OCI-LY7 (cell line): ENCODE results near the gene TAF1B. TPM values are rescaled to one million over a fixed set of nuclear protein-coding genes. Genes with fewer than 3 reads are reported as not detected.

Source experiments
- BruUV-seq: library from RNA; stranded (reverse); fragments of 400-500 nt; replicated peaks from 2 replicates; lab custom pipeline; 2021; lab: Mats Ljungman, UMichigan
- CTCF ChIA-PET: fragments of 300-600 bp; sonication (Branson Sonifier 250); formaldehyde crosslinking; loops from one replicate; lab custom pipeline; 2022; ENCODE audit warnings: antibody characterized with exemption; ENCODE audit not compliant: unreplicated experiment; lab: Charles Lee
- POLR2A ChIA-PET: fragments of 300-600 bp; sonication (Branson Sonifier 250); formaldehyde crosslinking; loops from one replicate; lab custom pipeline; 2022; ENCODE audit warnings: antibody characterized with exemption; lab: Charles Lee
- DNase-seq: peaks from one replicate; pipeline ENCODE4 v3.0.0-alpha.2; 2015; ENCODE audit warnings: low spot score
- H2AFZ ChIP-seq: fragments of 200-600 bp; sonication (generic), shearing (Covaris generic); 2 replicates; pipeline ENCODE4 v1.6.1; 2014; ENCODE audit warnings: mild to moderate bottlenecking, antibody characterized with exemption, low read length, moderate library complexity
- H3K27ac ChIP-seq: fragments of 200-600 bp; sonication (generic); 2 replicates; pipeline ENCODE4 v1.5.1; 2014; ENCODE audit warnings: mixed run types, low read depth, mild to moderate bottlenecking, moderate library complexity, low read length, inconsistent platforms; ENCODE audit not compliant: poor library complexity, severe bottlenecking
- H3K36me3 ChIP-seq: fragments of 200-600 bp; sonication (generic); 2 replicates; pipeline ENCODE4 v1.6.1; 2014; ENCODE audit warnings: mild to moderate bottlenecking, antibody characterized with exemption, low read length, moderate library complexity, mixed read lengths; ENCODE audit not compliant: insufficient read depth
- H3K4me1 ChIP-seq: fragments of 200-600 bp; sonication (generic); 2 replicates; pipeline ENCODE4 v1.5.1; 2014; ENCODE audit warnings: mild to moderate bottlenecking, low read length; ENCODE audit not compliant: insufficient read depth, poor library complexity, severe bottlenecking
- H3K4me2 ChIP-seq: fragments of 200-600 bp; sonication (generic); 2 replicates; pipeline ENCODE4 v1.6.1; 2014; ENCODE audit warnings: mild to moderate bottlenecking, low read length
- H3K4me3 ChIP-seq: fragments of 200-600 bp; sonication (generic); 2 replicates; pipeline ENCODE4 v1.5.1; 2014; ENCODE audit warnings: mild to moderate bottlenecking, low read depth, low read length; ENCODE audit not compliant: poor library complexity, severe bottlenecking
- H3K79me2 ChIP-seq: fragments of 200-600 bp; sonication (generic); 2 replicates; pipeline ENCODE4 v1.6.1; 2016; ENCODE audit warnings: low read depth, mild to moderate bottlenecking, low read length, moderate library complexity, mixed read lengths; ENCODE audit not compliant: insufficient read depth
- H3K9me2 ChIP-seq: fragments of 200-600 bp; sonication (generic); 2 replicates; pipeline ENCODE4 v1.6.1; 2016; ENCODE audit warnings: mild to moderate bottlenecking, low read length, mixed read lengths; ENCODE audit not compliant: insufficient read depth
- H3K9me3 ChIP-seq: fragments of 200-600 bp; sonication (generic); 2 replicates; pipeline ENCODE4 v1.6.1; 2014; ENCODE audit warnings: mild to moderate bottlenecking, mixed run types, low read length, mixed read lengths
- H4K20me1 ChIP-seq: fragments of 200-600 bp; sonication (generic); 2 replicates; pipeline ENCODE4 v1.6.1; 2014; ENCODE audit warnings: mild to moderate bottlenecking, antibody characterized with exemption, low read length, moderate library complexity, mixed read lengths; ENCODE audit not compliant: insufficient read depth
- EZH2phosphoT487 ChIP-seq: fragments of 200-600 bp; sonication (generic); IDR thresholded peaks from 2 replicates; pipeline ENCODE4 v1.6.1; 2018; ENCODE audit warnings: low read depth, borderline replicate concordance, mild to moderate bottlenecking, mixed run types, antibody characterized with exemption, low read length, moderate library complexity, mixed read lengths
- intact Hi-C: fragments of 100-400 bp; cut with micrococcal nuclease; formaldehyde crosslinking; loops from one replicate; pipeline ENCODE4 v1.10.0; 2022; ENCODE audit not compliant: unreplicated experiment
- total RNA-seq, 2 experiments: library from RNA; depleted of rRNA in 1 of 2; stranded (reverse); fragments of >200 nt in 1 of 2; shearing (Covaris generic) in 1 of 2; gene quantifications; 2 replicates each; pipeline ENCODE4 v1.2.3, GENCODE V29; 2014 to 2022
- TF ChIP-seq, protein P1 (sequence below): fragments of 200-600 bp; sonication (generic); conservative IDR thresholded peaks from 2 replicates; pipeline ENCODE4 v1.5.1; 2014; ENCODE audit warnings: mild to moderate bottlenecking, antibody characterized with exemption, low read length, moderate library complexity, mixed read lengths

TAF1B gene
- total RNA-seq, 2 experiments from 2014 or later = 25.1 to 35.3 TPM

DNA sequence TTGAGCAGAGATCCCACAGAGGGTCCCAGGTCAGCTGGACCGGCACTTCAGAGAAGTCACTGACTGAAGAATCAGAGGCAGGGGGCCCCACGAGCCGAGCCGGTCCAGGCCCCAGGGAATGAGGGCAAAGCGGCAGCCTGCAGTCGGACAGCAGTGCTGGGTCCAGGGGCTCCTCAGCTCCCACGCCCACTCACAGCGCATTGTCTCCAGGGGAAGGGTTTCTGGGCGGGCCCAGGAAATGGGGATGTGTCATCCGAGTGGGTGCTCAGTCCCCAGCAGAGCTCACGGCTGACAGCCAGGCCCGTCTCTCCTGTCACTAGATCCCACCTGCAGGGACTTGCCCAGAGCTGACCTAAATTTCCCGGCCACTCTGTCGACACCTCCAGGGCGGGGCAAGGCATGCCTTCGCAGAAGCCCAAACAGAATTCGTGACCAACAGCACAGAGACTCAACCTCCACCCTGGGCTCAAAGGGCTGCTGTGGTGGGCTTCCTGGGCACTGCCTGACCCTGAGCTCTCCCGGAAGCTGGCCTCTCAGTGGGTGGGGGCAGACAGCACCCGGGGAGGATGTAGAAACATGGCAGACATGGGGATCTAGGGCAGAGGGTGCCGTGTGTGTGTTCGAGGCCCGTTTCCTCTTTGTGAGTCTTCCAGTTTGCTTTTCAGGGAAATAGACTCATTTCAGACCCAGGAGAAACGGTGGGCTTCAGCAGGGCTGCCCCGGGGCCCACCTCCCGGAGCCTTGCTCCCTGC, 42.1 kb upstream of the TAF1B start:
- intact Hi-C loops = no loop called here
- Histone ChIP-seq H4K20me1 (no peaks in the 10 kb centered on the region), H2AFZ (no peak overlapping the region), H3K36me3 (no peaks in the 10 kb centered on the region), H3K79me2 (no peaks in the 10 kb centered on the region), H3K4me2 (no peak overlapping the region), H3K4me1 (peaks cover 7% of the 10 kb centered on the region), H3K9me2 (no peaks in the 10 kb centered on the region), H3K27ac (no peak overlapping the region), H3K9me3 (no peaks in the 10 kb centered on the region), H3K4me3 (no peak overlapping the region)
- no TSS peak for BruUV-seq
- ChIA-PET CTCF (no interaction called here), POLR2A (no interaction called here)
- TF ChIP-seq, protein P1, sequence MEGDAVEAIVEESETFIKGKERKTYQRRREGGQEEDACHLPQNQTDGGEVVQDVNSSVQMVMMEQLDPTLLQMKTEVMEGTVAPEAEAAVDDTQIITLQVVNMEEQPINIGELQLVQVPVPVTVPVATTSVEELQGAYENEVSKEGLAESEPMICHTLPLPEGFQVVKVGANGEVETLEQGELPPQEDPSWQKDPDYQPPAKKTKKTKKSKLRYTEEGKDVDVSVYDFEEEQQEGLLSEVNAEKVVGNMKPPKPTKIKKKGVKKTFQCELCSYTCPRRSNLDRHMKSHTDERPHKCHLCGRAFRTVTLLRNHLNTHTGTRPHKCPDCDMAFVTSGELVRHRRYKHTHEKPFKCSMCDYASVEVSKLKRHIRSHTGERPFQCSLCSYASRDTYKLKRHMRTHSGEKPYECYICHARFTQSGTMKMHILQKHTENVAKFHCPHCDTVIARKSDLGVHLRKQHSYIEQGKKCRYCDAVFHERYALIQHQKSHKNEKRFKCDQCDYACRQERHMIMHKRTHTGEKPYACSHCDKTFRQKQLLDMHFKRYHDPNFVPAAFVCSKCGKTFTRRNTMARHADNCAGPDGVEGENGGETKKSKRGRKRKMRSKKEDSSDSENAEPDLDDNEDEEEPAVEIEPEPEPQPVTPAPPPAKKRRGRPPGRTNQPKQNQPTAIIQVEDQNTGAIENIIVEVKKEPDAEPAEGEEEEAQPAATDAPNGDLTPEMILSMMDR = no peak
- TF ChIP-seq EZH2phosphoT487 = no peak
- no peak for DNase-seq

DNA sequence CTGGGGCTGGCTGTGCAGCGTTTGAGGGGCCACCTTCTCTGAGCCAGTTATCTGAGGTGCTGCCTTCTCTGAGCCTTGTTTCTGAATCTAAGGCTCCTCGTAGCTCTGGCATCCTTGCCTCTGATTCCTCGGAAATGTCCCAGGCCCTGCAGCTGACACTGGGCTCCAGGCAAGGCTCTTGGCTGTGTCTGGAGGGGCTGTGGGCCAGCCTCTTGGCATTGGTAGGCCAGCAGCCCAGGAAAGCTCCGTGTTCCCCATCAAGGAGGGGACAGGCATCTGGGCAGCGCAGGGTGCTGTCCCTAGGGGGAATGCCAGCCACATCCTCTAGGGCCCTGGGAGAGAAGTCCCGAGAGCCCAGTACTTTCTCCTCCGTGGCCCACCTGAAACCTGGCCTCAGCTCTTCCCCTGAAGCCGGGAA, 40.7 kb upstream of the TAF1B start:
- peaks cover 7% of the 10 kb centered on the region for H3K4me1 ChIP-seq
- TF ChIP-seq EZH2phosphoT487 = no peak
- H3K9me2 ChIP-seq = no peaks in the 10 kb centered on the region
- BruUV-seq = no TSS peak
- intact Hi-C loops = no loop called here
- H3K36me3 ChIP-seq = no peaks in the 10 kb centered on the region
- DNase-seq = no peak
- no peak overlapping the region for H3K4me3 ChIP-seq
- H2AFZ ChIP-seq = no peak overlapping the region
- ChIA-PET POLR2A (no interaction called here), CTCF (no interaction called here)
- no peaks in the 10 kb centered on the region for H3K79me2 ChIP-seq
- no peaks in the 10 kb centered on the region for H3K9me3 ChIP-seq
- H3K27ac ChIP-seq = no peak overlapping the region
- no peaks in the 10 kb centered on the region for H4K20me1 ChIP-seq
- H3K4me2 ChIP-seq = no peak overlapping the region

DNA sequence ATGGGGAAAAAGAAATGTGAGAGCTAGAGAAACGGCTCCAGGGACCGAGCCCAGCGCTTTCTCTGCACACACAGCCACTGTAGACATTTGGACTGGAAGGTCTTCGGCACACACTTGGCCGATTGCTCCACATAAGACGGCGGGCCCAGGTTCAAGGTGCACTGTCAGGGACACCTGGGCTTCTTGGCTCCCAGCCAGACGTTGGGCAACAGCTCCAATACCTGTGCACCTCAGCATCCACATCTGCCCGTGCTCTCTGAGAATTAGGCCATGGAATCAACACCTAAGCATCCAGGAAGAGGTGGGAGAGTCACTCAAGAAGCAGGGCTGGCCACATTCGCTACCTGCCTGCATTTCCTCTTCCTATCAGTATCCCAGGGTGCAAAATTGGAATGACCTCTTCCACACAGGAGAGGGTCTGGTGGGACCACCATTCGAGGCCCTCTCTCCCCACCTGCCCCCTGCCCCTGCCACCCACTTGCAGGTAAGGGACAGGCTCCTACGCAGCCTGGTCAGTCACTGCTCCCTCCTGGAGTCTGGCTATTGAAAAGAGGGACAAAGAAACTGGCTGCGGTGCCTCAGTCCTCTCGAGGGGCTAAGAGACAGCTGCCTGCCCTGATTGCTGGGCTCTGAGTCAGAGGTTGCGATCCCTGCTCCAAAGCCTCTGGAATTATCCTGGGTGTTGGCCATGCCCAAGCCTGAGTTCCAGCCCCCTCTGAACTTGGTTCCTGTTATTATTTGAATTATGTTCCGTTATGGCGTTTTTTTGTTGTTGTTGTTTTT, 40.1 kb upstream of the TAF1B start:
- H3K27ac ChIP-seq = no peak overlapping the region
- no peak overlapping the region for H3K4me2 ChIP-seq
- no peaks in the 10 kb centered on the region for H4K20me1 ChIP-seq
- H3K9me3 ChIP-seq = no peaks in the 10 kb centered on the region
- H3K4me3 ChIP-seq = no peak overlapping the region
- ChIA-PET CTCF (no interaction called here), POLR2A (no interaction called here)
- BruUV-seq = no TSS peak
- no peaks in the 10 kb centered on the region for H3K36me3 ChIP-seq
- intact Hi-C loops = no loop called here
- H3K79me2 ChIP-seq = no peaks in the 10 kb centered on the region
- H3K9me2 ChIP-seq = no peaks in the 10 kb centered on the region
- no peak for DNase-seq
- TF ChIP-seq, protein P1 = no peak
- TF ChIP-seq EZH2phosphoT487 = no peak
- H2AFZ ChIP-seq = no peak overlapping the region
- H3K4me1 ChIP-seq = peaks cover 7% of the 10 kb centered on the region
